ENCODE data around the gene INPP5K.

INPP5K gene

GRCh38 chr17:1480747-1481465 lies 35.5 kb downstream of the INPP5K start:
- DNase-seq (ENCODE audit: low spot score), result no peak
- in situ Hi-C loops (cut with MboI; ENCODE audit: low sequenced_read_pairs, unreplicated experiment), result no loop called here
- no peak for TF ChIP-seq CTCF (IDR thresholded peaks at IDR 0.05; ENCODE audit: borderline replicate concordance, control extremely low read depth, extremely low read depth, insufficient read depth, missing control alignments)

- in situ Hi-C loops (cut with MboI; ENCODE audit: low sequenced_read_pairs, unreplicated experiment), result no loop called here
- TF ChIP-seq CTCF (IDR thresholded peaks at IDR 0.05; ENCODE audit: borderline replicate concordance, control extremely low read depth, extremely low read depth, insufficient read depth, missing control alignments), result no peak
These were observed 38.0 kb downstream of the INPP5K start for GRCh38 chr17:1478418-1478817.

GRCh38 chr17:1475321-1475854 lies 41.0 kb downstream of the INPP5K start:
- in situ Hi-C loops (cut with MboI; ENCODE audit: low sequenced_read_pairs, unreplicated experiment), result no loop called here

More at GRCh38 chr17:1478418-1478817, 38.0 kb downstream of the INPP5K start:
- no peak for DNase-seq (ENCODE audit: low spot score)

GRCh38 chr17:1474402-1475189 lies 41.8 kb downstream of the INPP5K start:
- peak; percentile 92 for DNase-seq (ENCODE audit: low spot score)
- in situ Hi-C loops (cut with MboI; ENCODE audit: low sequenced_read_pairs, unreplicated experiment), result no loop called here
- TF ChIP-seq CTCF (IDR thresholded peaks at IDR 0.05; ENCODE audit: borderline replicate concordance, control extremely low read depth, extremely low read depth, insufficient read depth, missing control alignments), result no peak

More at GRCh38 chr17:1475321-1475854, 41.0 kb downstream of the INPP5K start:
- no peak for DNase-seq (ENCODE audit: low spot score)
- no peak for TF ChIP-seq CTCF (IDR thresholded peaks at IDR 0.05; ENCODE audit: borderline replicate concordance, control extremely low read depth, extremely low read depth, insufficient read depth, missing control alignments)

- no peak for DNase-seq (ENCODE audit: low spot score)
- TF ChIP-seq CTCF (IDR thresholded peaks at IDR 0.05; ENCODE audit: borderline replicate concordance, control extremely low read depth, extremely low read depth, insufficient read depth, missing control alignments), result no peak
- in situ Hi-C loops (cut with MboI; ENCODE audit: low sequenced_read_pairs, unreplicated experiment), result no loop called here
These were observed 42.6 kb downstream of the INPP5K start for GRCh38 chr17:1473841-1474240.

- no peak for TF ChIP-seq CTCF (IDR thresholded peaks at IDR 0.05; ENCODE audit: borderline replicate concordance, control extremely low read depth, extremely low read depth, insufficient read depth, missing control alignments)
- no peak for DNase-seq (ENCODE audit: low spot score)
- in situ Hi-C loops (cut with MboI; ENCODE audit: low sequenced_read_pairs, unreplicated experiment), result no loop called here
These were observed 43.2 kb downstream of the INPP5K start for GRCh38 chr17:1473170-1473569.
